ENCODE results near the gene AGRN.
"Not testable (repeated sequence)": the region's sequence is repeated elsewhere in the genome, so short reads cannot be mapped to it uniquely, and the experiment has no call there.

AGRN gene

GRCh38 chr1:982765-983436, 37.0 kb upstream of the AGRN start:
- DNase-seq = no peak

GRCh38 chr1:983798-984475, 36.0 kb upstream of the AGRN start:
- DNase-seq = no peak

- no peak for DNase-seq
Measured at GRCh38 chr1:984476-984814, 35.5 kb upstream of the AGRN start.

GRCh38 chr1:985126-985525, 34.8 kb upstream of the AGRN start:
- DNase-seq = no peak

- DNase-seq = not testable (repeated sequence)
Measured at GRCh38 chr1:988061-988460, 31.9 kb upstream of the AGRN start.

GRCh38 chr1:991275-991674, 28.6 kb upstream of the AGRN start:
- DNase-seq = not testable (repeated sequence)

- DNase-seq = no peak
Measured at GRCh38 chr1:991895-992294, 28.0 kb upstream of the AGRN start.

GRCh38 chr1:992362-992761, 27.6 kb upstream of the AGRN start:
- DNase-seq = no peak

GRCh38 chr1:993379-993995, 26.4 kb upstream of the AGRN start:
- no peak for DNase-seq

GRCh38 chr1:994546-994945, 25.4 kb upstream of the AGRN start:
- DNase-seq = not testable (repeated sequence)

GRCh38 chr1:995665-996633, 24.0 kb upstream of the AGRN start:
- no peak for DNase-seq

GRCh38 chr1:996851-997712, 22.8 kb upstream of the AGRN start:
- DNase-seq = no peak

GRCh38 chr1:997713-997992, 22.3 kb upstream of the AGRN start:
- no peak for DNase-seq

GRCh38 chr1:997993-998744, 21.8 kb upstream of the AGRN start:
- DNase-seq = no peak

- DNase-seq = no peak
Measured at GRCh38 chr1:998745-998994, 21.2 kb upstream of the AGRN start.

GRCh38 chr1:998995-999724, 20.8 kb upstream of the AGRN start:
- no peak for DNase-seq

GRCh38 chr1:999725-1000356, 20.1 kb upstream of the AGRN start, which contains the start of gene HES4:
Gene HES4 (minus strand): TSS chr1:1000097. CDS start chr1:999973, 124 bp downstream.
- DNase-seq = no peak

GRCh38 chr1:1000357-1001056, 19.4 kb upstream of the AGRN start:
- DNase-seq = no peak

- no peak for DNase-seq
Measured at GRCh38 chr1:1001057-1001783, 18.7 kb upstream of the AGRN start.
